SU-DHL-6 (cell line): ENCODE results near the gene ANKRD13B.

Source experiments
- H2AFZ ChIP-seq: fragments of 200-600 bp; sonication (generic); 2 replicates; pipeline ENCODE4 v1.6.1; 2014; ENCODE audit warnings: low read depth, mild to moderate bottlenecking, moderate library complexity, mixed read lengths, antibody characterized with exemption, low read length; ENCODE audit not compliant: severe bottlenecking
- H3F3A ChIP-seq: fragments of 200-600 bp; shearing (Covaris generic); 2 replicates; pipeline ENCODE4 v1.6.0; 2016; ENCODE audit warnings: antibody characterized with exemption, mild to moderate bottlenecking; ENCODE audit not compliant: insufficient read depth
- H3K27ac ChIP-seq: fragments of 200-600 bp; sonication (generic); 2 replicates; pipeline ENCODE4 v1.5.1; 2016; ENCODE audit warnings: low read depth, mild to moderate bottlenecking, low read length, moderate library complexity, mixed read lengths
- H3K27me3 ChIP-seq: fragments of 200-600 bp; sonication (generic), shearing (Covaris generic); 2 replicates; pipeline ENCODE4 v1.6.0; 2014; ENCODE audit warnings: mild to moderate bottlenecking, low read length
- H3K36me3 ChIP-seq: fragments of 200-600 bp; sonication (generic); 2 replicates; pipeline ENCODE4 v1.6.1; 2014; ENCODE audit warnings: mild to moderate bottlenecking, low read length, mixed read lengths
- H3K4me2 ChIP-seq: fragments of 300-600, 200-600 bp; shearing (Covaris generic), sonication (generic); 2 replicates; pipeline ENCODE4 v1.6.0; 2014; ENCODE audit warnings: low read length, low read depth, mild to moderate bottlenecking; ENCODE audit not compliant: poor library complexity, severe bottlenecking
- H3K4me3 ChIP-seq: fragments of 200-600 bp; sonication (generic); 2 replicates; pipeline ENCODE4 v1.5.1; 2014; ENCODE audit warnings: antibody characterized with exemption, low read length, mild to moderate bottlenecking, mixed read lengths; ENCODE audit not compliant: insufficient read depth, poor library complexity, severe bottlenecking
- H3K79me2 ChIP-seq: fragments of 200-600 bp; sonication (generic); 2 replicates; pipeline ENCODE4 v1.6.1; 2014; ENCODE audit warnings: mild to moderate bottlenecking, low read length, moderate library complexity; ENCODE audit not compliant: insufficient read depth
- H3K9ac ChIP-seq: fragments of 200-600 bp; sonication (generic); 2 replicates; pipeline ENCODE4 v1.7.0; 2014; ENCODE audit warnings: mild to moderate bottlenecking, low read length
- H3K9me2 ChIP-seq: fragments of 200-600 bp; sonication (generic); replicated peaks from 2 replicates; pipeline ENCODE4 v1.6.1; 2014; ENCODE audit warnings: low read length; ENCODE audit not compliant: insufficient read depth
- H3K9me3 ChIP-seq: fragments of 200-600 bp; sonication (generic); 2 replicates; pipeline ENCODE4 v1.6.1; 2014; ENCODE audit warnings: low read length, mixed read lengths; ENCODE audit not compliant: insufficient read depth
- H4K20me1 ChIP-seq: fragments of 200-600 bp; sonication (generic); 2 replicates; pipeline ENCODE4 v1.6.1; 2014; ENCODE audit warnings: low read depth, mild to moderate bottlenecking, antibody characterized with exemption, low read length, moderate library complexity, mixed read lengths
- EZH2phosphoT487 ChIP-seq: fragments of 200-600 bp; sonication (generic), shearing (Covaris generic); conservative IDR thresholded peaks from 2 replicates; pipeline ENCODE4 v1.6.1; 2018; ENCODE audit warnings: mild to moderate bottlenecking, antibody characterized with exemption, low read length, moderate library complexity, mixed read lengths
- TF ChIP-seq, protein P1 (sequence below): fragments of 200-600 bp; sonication (generic); IDR thresholded peaks from one replicate; pipeline ENCODE4 v1.5.1; 2017; ENCODE audit warnings: antibody characterized with exemption, mild to moderate bottlenecking, low read length, moderate library complexity; ENCODE audit not compliant: insufficient read depth, poor library complexity, severe bottlenecking

Gene ANKRD13B

GRCh38 chr17:29560316-29560715, 32.6 kb upstream of the ANKRD13B start:
- no peaks in the 10 kb centered on the region for H3K9me3 ChIP-seq
- H3K9me2 ChIP-seq: no peaks in the 10 kb centered on the region
- H3K27ac ChIP-seq: no peak overlapping the region
- no peak for TF ChIP-seq EZH2phosphoT487
- TF ChIP-seq, protein P1, sequence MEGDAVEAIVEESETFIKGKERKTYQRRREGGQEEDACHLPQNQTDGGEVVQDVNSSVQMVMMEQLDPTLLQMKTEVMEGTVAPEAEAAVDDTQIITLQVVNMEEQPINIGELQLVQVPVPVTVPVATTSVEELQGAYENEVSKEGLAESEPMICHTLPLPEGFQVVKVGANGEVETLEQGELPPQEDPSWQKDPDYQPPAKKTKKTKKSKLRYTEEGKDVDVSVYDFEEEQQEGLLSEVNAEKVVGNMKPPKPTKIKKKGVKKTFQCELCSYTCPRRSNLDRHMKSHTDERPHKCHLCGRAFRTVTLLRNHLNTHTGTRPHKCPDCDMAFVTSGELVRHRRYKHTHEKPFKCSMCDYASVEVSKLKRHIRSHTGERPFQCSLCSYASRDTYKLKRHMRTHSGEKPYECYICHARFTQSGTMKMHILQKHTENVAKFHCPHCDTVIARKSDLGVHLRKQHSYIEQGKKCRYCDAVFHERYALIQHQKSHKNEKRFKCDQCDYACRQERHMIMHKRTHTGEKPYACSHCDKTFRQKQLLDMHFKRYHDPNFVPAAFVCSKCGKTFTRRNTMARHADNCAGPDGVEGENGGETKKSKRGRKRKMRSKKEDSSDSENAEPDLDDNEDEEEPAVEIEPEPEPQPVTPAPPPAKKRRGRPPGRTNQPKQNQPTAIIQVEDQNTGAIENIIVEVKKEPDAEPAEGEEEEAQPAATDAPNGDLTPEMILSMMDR: no peak
- H3K79me2 ChIP-seq: peaks cover 10% of the 10 kb centered on the region
- H3K36me3 ChIP-seq: no peaks in the 10 kb centered on the region
- no peak overlapping the region for H3K4me2 ChIP-seq
- H3K27me3 ChIP-seq: no peaks in the 10 kb centered on the region
- peaks cover 8% of the 10 kb centered on the region for H3F3A ChIP-seq
- no peak overlapping the region for H3K4me3 ChIP-seq
- H2AFZ ChIP-seq: no peak overlapping the region
- H4K20me1 ChIP-seq: no peaks in the 10 kb centered on the region
- no peak overlapping the region for H3K9ac ChIP-seq

GRCh38 chr17:29561554-29562517, 31.1 kb upstream of the ANKRD13B start:
- H3K9me2 ChIP-seq: no peaks in the 10 kb centered on the region
- H3K27ac ChIP-seq: no peak overlapping the region
- TF ChIP-seq, protein P1: no peak
- no peak for TF ChIP-seq EZH2phosphoT487
- H3K36me3 ChIP-seq: no peaks in the 10 kb centered on the region
- H3K27me3 ChIP-seq: no peaks in the 10 kb centered on the region
- no peak overlapping the region for H3K4me2 ChIP-seq
- H4K20me1 ChIP-seq: no peaks in the 10 kb centered on the region
- no peaks in the 10 kb centered on the region for H3K9me3 ChIP-seq
- H2AFZ ChIP-seq: no peak overlapping the region
- H3K79me2 ChIP-seq: peaks cover 14% of the 10 kb centered on the region
- H3K9ac ChIP-seq: no peak overlapping the region
- H3K4me3 ChIP-seq: no peak overlapping the region
- H3F3A ChIP-seq: peaks cover 8% of the 10 kb centered on the region

- no peak overlapping the region for H3K9ac ChIP-seq
- H2AFZ ChIP-seq: no peak overlapping the region
- H3K36me3 ChIP-seq: no peaks in the 10 kb centered on the region
- no peaks in the 10 kb centered on the region for H4K20me1 ChIP-seq
- peaks cover 6% of the 10 kb centered on the region; the same call in 1 of the 2 replicates for H3F3A ChIP-seq
- no peaks in the 10 kb centered on the region for H3K9me2 ChIP-seq
- H3K4me2 ChIP-seq: no peak overlapping the region
- peaks cover 14% of the 10 kb centered on the region for H3K79me2 ChIP-seq
- no peaks in the 10 kb centered on the region for H3K9me3 ChIP-seq
- TF ChIP-seq, protein P1: no peak
- TF ChIP-seq EZH2phosphoT487: no peak
- no peak overlapping the region for H3K27ac ChIP-seq
- H3K4me3 ChIP-seq: no peak overlapping the region
- no peaks in the 10 kb centered on the region for H3K27me3 ChIP-seq
Measured at GRCh38 chr17:29562615-29563014, 30.3 kb upstream of the ANKRD13B start.
